ENCODE data around the gene SNTB2.
A peak's percentile ranks its signal among the peaks of the same experiment; 100 is the strongest.
"Not testable (repeated sequence)": the region's sequence is repeated elsewhere in the genome, so short reads cannot be mapped to it uniquely, and the experiment has no call there.

Gene SNTB2

DNA sequence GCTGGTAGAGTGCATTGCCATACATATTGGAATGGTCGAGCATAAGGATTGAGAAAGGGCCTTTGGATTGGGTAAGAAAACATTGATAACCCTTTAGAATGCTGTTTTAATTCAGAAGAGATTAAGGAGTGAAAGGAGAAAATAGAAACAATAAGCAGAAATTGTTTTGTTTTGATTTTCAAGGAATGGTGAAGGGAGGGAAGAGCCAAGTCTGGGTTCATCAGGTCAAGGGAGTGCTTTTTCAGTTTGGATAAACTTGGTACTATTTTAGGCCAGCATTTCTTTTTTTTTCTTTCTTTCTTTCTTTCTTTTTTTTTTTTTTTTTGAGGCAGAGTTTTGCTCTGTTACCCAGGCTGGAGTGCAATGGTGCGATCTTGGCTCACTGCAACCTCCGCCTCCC, 50.3 kb downstream of the SNTB2 start:
- DNase-seq = no peak

DNA sequence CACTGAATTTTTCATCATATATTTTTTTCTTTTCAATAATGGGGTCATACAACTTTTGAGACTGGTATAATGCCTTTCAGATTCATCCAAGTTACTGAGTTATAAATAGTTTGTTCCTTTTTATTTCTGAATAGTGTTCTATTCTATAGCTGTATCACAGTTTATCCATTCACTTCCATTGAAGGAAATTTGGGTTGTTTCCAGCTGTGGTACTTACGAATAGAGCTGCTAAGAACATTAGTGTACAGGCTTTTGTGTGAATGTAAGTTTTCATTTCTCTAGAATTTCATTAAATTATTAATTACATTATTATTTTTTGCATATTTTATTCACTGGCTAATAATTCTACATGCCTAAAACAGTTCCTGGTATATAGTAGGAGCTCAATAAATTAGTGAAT, 52.9 kb downstream of the SNTB2 start:
- no peak for DNase-seq

DNA sequence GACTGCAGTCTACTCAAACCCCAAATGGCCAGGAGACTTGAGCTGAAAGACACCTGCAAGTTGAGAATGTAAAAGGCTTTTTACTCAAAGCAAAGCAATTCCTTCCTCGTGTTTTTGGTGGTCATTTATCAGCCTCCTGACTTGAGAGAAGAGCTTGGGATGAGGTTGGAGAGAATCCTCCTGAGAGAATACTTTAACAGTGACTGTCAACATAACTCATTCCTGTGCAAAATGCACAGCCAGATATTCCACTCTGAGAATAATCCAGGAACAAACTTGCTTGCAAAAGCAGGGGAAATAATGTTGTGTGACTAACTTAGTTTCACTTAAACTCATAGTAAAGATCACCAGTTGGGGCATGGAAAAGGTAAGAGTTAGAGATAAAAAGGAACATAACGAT, 53.4 kb downstream of the SNTB2 start:
- peak; percentile 52 for DNase-seq

DNA sequence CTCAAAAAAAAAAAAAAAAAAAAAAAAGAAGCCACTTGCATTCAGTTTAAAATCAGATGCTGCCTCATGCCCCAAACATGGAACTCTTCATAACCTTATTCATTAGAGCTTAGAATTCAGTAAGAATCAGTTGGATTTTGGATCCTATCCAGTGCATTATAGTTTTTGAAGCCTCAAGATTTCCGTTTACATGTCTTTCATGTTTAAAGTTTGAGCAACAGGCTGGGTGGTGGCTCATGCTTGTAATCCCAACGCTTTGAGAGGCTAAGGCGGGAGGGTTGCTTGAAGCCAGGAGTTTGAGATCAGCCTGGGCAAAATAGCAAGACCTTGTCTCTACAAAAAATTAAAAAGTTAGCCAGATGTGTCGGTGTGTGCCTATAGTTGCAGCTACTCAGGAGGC, 55.0 kb downstream of the SNTB2 start:
- peak; percentile 65 for DNase-seq

DNA sequence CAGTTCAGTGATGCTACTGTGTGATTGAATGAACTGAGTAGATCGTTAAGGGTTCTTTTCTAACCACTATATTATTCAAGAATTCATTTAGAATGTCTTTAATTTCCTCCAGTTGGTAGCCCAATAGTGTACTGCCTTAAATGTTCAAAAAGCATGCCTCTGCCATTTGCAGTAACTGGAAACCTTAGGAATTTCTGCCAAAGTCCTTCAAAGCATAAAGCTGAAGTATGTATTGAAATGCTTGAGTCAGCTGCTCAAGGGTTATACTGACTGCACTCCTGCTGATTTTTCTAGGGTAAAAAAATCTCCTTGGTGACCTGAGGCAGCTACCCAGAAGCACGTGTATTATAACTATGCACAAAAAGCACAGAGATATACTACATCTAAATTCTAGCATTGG, 56.5 kb downstream of the SNTB2 start:
- DNase-seq = peak; percentile 89

DNA sequence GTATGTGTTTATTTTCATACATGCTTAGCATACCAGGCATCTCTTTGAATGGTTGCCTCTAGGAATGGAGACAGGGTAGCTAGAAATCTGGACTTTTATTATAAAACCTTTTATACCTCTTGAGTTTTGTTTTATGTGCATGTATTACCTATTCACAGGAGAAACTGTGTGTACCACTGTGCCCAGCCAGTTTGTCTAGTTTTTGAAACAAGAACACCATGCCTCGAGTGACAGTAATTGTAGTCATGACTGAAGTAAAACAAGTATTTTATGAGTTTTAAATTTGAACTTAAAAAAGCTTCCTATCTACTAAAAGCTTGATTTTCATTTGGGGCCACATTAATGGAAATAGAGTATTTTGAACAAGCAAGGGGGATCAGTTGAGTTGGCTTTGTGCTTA, 57.4 kb downstream of the SNTB2 start:
- DNase-seq = no peak

DNA sequence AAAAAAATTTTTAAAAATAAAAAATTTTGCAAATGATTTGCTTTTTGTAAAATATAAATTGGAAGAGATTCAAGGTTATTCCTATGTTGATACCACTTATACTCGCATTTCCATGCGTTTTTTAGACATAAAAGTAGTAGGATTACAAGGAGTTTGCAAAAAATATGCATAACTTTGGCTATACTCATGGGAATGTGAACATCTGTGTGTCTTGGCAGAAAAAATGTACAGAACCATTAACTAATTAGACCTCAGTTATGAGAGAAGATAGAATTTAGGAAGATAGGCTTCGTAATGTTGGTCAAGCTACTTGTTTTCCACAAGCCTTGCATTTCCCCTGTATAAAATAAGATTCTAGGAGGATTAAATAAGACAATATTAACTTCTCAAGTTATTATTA, 63.1 kb downstream of the SNTB2 start:
- peak; percentile 53 for DNase-seq

DNA sequence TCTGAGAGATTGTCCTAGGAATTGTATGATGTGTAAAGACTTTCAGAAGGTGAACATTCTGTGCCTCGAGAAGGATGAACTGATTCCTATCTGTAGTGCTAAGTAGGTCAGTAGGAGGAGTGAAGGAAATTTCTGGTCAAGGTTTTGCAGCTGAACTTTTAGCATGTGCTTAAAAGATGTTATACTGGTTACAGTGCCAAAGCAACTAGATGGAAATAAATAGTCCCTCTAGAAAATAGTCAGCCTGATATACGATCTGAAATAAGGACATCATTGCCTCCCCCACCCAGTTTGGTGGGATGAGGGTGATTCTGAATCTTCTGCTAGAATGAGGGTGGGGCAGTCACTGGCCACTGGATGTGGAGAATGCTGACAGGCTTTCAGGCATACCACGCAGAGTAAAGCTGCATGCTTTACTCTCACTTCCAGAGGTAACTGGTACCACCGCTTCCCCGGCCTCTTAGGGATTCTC, 66.9 kb downstream of the SNTB2 start:
- no peak for DNase-seq

DNA sequence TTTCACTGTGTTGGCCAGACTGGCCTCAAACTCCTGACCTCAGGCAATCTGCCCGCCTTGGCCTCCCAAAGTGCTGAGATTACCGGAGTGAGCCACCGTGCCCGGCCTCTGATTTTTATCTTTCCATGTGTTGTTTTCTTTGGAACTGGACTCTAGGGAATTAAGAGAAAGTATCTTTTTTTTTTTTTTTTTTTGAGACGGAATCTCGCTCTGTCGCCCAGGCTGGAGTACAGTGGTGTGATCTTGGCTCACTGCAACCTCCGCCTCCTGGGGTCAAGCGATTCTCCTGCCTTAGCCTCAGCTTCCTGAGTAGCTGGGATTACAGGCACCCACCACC, 72.4 kb downstream of the SNTB2 start:
- not testable (repeated sequence) for DNase-seq

DNA sequence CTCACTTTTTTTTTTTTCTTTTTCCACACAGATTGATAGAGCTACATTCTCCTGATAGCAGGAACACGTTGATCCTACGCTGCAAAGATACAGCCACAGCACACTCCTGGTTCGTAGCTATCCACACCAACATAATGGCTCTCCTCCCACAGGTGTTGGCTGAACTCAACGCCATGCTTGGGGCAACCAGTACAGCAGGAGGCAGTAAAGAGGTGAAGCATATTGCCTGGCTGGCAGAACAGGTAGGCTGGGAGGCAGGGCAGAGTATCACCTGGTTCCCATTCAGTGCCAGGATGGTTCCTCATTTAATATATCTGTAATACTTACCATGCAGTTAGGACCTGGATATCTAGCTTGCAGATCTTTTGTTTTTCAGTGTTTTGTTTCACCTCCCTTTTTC, 73.1 kb downstream of the SNTB2 start:
- DNase-seq = no peak

DNA sequence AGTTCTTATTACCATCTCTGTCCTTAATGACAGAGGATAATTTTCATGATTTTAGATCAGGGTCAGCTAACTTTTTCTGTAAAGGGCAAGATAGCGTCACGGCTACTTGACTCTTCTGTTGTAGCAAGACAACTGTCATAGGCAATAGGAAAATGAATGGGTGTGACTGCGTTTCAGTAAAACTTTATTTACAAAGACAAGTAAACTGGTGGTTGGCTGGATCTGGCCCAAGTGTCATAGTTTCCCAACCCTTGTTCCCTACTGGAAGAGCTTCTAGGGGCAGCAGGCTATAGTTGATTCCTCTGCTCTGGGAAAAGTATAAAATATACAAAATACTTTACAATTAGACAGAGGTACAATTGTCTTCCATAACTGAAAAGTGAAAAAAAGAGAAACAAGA, 73.5 kb downstream of the SNTB2 start:
- no peak for DNase-seq

DNA sequence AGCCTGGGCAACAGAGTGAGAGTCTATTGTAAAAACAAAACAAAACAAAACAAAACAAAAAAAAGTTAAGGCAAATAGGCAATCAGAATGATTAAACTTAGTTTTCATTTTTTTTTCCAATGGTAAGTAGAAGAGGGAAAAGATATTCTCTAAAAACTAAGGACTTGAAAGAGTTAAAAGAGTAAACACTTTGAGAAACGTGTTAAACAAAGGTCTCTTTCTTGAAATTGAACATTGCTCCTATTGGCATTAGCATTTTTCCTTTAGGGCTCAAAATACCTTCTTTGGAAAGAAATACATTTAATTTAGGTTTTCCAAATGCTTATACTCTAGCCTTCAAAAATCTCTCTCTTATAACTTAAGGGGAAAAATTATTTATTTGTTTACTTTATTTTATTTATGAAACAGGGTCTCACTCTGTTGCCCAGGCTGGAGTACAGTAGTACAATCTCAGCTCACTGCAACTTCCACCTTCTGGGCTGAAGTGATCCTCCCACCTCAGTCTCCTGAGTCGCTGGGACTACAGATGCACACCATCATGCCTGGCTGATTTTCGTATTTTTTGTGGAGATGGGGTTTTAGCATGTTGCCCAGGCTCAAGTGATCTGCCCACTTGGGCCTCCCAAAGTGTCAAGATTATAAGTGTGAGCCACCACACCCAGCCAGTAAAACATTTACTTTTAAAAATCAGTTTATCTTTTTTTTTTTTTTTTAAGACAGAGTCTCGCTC, 79.5 kb downstream of the SNTB2 start:
- DNase-seq = no peak

DNA sequence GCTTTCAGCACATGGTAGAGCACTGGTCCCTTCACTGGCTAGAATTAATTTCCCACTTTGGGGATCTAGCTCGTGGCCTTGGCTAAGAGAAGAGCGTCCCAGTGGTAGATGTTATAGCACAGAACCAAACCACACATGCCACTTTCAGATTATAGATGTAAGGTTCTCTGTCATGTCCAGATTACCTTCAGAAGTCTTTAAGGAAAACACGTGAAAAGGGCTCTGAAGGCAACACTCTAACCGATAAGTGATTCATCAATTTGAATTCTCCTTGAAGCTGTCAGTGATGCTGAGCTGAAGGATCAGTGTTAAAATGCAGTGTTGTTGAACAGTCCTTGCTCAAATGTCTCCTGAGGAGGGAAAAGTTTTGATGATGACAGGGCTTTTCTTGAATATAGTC, 80.7 kb downstream of the SNTB2 start:
- no peak for DNase-seq

DNA sequence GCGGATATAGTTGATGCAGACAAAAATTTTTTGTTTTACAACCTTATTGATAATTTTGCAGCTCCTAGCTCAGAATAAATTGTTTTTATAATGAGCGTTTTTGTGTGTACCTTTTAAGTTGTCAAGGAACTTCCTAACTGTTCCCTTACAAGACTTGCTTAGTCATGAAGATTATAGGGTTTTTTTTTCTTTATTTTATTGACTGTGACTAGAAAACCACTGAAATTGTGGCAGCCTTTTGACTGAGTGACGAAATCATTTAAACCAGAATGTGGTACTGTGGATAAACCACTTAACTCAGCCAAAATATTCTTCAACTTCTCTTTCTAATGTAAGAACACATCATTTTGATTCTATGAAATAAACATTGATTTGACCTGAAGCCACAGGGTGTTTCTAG, 83.4 kb downstream of the SNTB2 start:
- DNase-seq = peak; percentile 41

DNA sequence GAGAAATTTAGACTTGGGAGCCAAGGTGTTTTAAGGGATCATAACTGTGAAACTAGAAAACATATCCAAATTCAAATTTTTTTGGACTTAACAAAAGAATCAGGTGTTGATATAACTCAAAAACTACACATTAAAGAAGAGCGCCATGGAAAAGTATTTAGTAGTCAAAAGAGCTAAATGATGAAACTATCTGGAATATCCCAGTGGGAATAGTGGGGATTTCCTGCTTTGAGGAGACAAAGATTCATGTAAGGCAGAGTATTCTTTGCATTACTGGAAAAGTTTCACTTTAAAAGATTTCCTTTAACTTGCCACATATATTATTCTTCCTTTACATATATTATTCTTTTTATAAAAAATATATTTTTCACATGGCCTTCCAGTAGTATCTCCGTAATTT, 83.9 kb downstream of the SNTB2 start:
- DNase-seq = peak; percentile 75

DNA sequence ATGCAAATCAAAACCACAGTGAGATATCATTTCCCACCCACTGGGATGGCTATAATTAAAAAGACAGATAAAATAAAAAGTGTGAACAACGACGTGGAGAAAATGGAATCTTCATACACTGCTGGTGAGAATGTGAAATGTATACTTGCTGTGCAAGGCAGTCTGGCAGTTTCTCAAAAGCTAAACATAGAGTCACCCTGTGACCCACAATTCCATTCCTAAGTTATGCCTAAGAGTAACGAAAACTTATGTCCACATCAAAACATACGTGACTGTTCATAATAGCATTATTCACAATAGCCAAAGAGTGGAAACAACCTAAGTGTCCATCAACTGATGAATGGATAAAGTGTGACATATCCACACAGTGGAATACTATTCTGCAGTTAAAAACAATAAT, 86.0 kb downstream of the SNTB2 start:
- DNase-seq = peak; percentile 86

DNA sequence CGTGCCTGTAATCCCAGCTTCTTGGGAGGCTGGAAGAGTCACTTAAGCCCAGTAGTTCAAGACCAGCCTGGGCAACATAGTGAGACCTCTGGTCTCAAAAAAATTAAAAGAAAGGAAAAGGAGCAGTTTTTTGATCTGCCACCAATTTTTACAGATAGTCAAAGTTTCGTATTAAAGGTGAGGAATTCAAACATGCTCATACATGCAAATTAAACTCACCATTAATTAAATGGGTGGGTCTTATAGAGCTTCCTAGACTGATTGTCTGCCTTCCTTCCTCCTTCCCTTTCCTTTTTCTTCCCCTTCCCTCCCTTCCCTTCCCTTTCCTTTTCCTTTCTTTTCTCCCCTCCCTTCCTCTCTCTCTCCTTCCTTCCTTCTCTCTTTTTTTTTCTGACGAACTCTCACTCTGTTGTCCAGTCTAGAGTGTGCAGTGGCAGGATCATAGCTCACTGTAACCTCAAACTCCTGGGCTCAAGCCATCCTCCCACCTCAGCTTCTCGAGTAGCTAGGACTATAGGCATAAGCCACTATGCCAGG, 87.8 kb downstream of the SNTB2 start:
- DNase-seq = no peak

DNA sequence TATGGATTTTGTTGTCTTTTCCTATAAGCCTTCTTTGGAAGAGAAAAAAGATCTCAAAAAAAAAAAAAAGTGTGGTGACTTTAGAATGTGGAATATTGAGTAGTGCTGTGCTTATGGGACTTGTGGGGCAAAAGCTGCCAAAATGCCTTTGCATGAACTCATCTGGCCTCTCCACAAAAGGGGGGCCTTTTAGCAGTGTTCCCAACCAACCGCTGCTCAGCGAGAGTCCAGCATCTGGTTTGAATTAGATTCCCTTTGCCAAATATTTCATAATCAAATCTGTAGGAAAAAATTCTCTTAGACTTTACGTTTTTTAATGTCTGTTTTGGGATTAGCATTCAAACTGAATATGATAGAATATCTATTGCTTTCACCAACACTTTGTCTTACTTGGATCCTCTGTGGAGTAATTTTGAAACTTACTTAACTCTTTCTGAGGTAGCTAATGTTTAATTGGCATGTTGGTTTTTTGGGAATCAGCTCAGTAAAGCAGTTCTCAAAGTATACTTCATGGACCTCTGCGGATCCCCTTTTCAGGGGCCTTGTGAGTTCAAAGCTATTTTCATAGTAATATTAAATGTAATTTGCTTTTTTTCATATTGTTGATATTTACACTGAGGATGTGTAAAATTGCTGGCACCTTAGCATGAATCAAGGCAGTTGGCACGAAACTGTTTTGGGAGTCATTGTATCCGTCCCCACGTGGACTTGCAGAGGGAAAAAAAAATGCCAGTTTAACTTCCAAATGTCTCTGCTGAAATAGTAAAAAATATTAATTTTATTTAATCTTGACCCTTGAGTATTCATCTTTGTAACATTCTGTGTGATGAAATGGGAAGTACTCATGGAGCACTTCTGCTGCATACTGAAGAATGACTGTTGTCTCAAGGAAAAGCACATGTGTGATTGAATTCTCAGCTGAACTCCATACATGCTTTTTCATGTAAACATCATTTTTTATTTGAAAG, 89.5 kb downstream of the SNTB2 start:
- peak; percentile 99 for DNase-seq

DNA sequence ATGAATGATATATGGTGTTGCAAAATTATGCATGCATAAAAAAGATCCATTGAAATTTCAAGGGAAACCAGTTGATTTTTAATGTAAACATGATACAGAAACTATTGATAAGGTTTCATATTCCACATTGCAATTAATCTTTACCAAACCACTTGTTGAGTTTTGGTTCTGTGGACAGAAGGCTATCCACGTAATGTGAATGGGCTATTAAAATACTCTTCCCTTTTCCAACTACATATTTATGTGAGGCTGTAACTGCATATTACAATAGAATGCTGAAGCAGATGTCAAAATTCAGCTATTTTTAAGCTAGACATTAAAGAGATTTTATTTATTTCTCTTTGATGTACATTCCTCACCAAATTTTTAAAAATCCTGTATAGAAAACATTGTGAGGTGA, 90.4 kb downstream of the SNTB2 start:
- DNase-seq = peak; percentile 24

DNA sequence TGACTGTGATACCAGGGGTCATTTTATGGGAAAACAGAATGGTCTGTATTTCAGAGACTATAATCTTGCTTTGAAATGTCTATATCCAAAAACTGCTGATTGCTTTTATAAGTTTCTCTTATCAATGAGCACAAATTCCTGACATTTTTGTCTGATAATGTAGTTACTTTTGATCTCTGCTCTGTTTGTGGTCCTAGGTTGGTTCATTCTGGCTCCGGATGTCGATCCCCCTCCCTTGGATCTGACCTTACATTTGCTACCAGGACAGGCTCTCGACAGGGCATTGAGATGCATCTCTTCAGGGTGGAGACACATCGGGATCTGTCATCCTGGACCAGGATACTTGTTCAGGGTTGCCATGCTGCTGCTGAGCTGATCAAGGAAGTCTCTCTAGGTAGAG, 96.9 kb downstream of the SNTB2 start:
- DNase-seq = no peak

DNA sequence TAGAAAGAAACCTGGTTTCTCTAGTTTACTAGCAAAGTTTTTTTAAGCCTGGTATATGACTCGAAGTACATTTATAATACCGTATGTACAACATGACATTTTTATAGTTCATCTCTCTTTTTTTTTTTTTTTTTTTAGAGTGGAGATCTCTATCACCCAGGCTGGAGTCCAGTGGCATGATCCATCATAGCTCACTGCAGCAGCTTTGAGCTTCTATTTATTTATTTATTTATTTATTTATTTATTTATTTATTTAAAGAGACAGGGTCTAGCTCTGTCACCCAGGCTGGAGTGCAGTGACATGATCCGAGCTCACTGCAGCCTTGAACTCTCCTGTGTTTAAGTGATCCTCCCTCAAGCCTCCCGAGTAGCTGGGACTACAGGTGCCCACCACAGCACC, 98.3 kb downstream of the SNTB2 start:
- DNase-seq = no peak

DNA sequence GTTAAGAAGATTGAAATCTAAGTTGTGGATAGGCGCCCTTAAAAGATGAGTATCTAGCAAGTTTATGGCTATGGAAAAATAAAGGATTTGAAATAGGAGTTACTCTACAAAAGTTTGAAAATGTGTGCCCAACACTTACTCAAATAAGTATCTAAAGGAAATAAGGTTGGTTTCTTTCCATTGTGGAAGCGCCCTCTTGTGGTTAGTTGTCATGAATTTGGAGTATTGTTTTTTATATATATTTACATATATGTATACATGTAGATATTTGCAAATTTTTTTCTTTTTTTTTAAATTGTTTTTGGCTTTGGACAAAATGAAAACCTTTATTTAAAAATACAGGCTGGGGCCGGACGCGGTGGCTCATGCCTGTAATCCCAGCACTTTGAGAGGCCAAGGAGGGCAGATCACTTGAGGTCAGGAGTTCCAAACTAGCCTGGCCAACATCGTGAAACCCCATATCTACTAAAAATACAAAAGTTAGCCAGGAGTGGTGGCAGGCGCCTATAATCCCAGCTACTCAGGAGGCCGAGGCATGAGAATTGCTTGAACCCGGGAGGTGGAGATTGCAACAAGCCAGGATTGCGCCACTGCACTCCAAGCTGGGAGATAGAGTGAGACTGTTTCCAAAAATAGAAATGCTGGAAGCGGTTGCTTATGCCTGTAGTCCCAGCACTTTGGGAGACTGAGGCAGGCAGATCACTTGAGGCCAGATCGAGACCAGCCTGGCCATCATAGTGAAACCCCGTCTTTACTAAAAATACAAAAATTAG, 100.2 kb downstream of the SNTB2 start:
- DNase-seq = peak; percentile 74

DNA sequence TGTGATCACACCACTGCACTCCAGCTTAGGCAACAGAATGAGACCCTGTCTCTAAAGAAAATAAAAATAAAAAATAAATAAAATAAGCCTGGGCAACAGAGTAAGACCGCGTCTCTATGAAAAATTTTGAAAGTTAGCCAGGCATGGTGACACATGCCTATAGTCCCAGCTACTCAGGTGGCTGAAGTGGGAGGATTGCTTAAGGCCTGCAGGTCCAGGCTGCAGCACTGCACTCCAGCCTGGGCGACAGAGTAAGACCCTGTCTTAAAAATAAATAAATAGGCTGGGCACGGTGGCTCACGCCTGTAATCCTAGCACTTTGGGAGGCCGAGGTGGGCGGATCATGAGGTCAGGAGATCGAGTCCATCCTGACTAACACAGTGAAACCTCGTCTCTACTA, 104.7 kb downstream of the SNTB2 start:
- not testable (repeated sequence) for DNase-seq

Measured in fibroblast of skin of scalp (primary cell).